Measurements from ENCODE around the gene SEMA5A.

The SEMA5A gene

GRCh38 chr5:9545136-9545991 lies 511 bp downstream of the SEMA5A start:
- DNase-seq (ENCODE audit: insufficient read length) (no peak), FAIRE-seq (no peak)
- TF ChIP-seq TAF1 (IDR thresholded peaks at IDR 0.05; ENCODE audit: borderline replicate concordance, low read depth, low read length) (no peak), POLR2A (IDR thresholded peaks at IDR 0.05; ENCODE audit: low read depth, low read length) (no peak), POLR2AphosphoS5 (IDR thresholded peaks at IDR 0.05; ENCODE audit: low read depth, low read length) (no peak)

GRCh38 chr5:9544502-9545135 lies 1.3 kb downstream of the SEMA5A start:
- FAIRE-seq (peak; percentile 92), DNase-seq (ENCODE audit: insufficient read length) (peak; percentile 40)
- no peak for TF ChIP-seq TAF1 (IDR thresholded peaks at IDR 0.05; ENCODE audit: borderline replicate concordance, low read depth, low read length)
- TF ChIP-seq POLR2A (IDR thresholded peaks at IDR 0.05; ENCODE audit: low read depth, low read length): no peak
- TF ChIP-seq POLR2AphosphoS5 (IDR thresholded peaks at IDR 0.05; ENCODE audit: low read depth, low read length): no peak

GRCh38 chr5:9544056-9544455 lies 1.8 kb downstream of the SEMA5A start:
- no peak for DNase-seq (ENCODE audit: insufficient read length)
- peak; percentile 9 for FAIRE-seq
- TF ChIP-seq POLR2AphosphoS5 (IDR thresholded peaks at IDR 0.05; ENCODE audit: low read depth, low read length): no peak
- no peak for TF ChIP-seq POLR2A (IDR thresholded peaks at IDR 0.05; ENCODE audit: low read depth, low read length)
- no peak for TF ChIP-seq TAF1 (IDR thresholded peaks at IDR 0.05; ENCODE audit: borderline replicate concordance, low read depth, low read length)

- no peak for FAIRE-seq
- TF ChIP-seq TAF1 (IDR thresholded peaks at IDR 0.05; ENCODE audit: borderline replicate concordance, low read depth, low read length) (no peak), POLR2A (IDR thresholded peaks at IDR 0.05; ENCODE audit: low read depth, low read length) (no peak), POLR2AphosphoS5 (IDR thresholded peaks at IDR 0.05; ENCODE audit: low read depth, low read length) (no peak)
- DNase-seq (ENCODE audit: insufficient read length): no peak
These were observed 2.5 kb downstream of the SEMA5A start for GRCh38 chr5:9543311-9543920.

- DNase-seq (ENCODE audit: insufficient read length): no peak
- TF ChIP-seq POLR2A (IDR thresholded peaks at IDR 0.05; ENCODE audit: low read depth, low read length): no peak
- no peak for FAIRE-seq
These were observed 5.1 kb downstream of the SEMA5A start for GRCh38 chr5:9540791-9541190.

- TF ChIP-seq TAF1 (IDR thresholded peaks at IDR 0.05; ENCODE audit: borderline replicate concordance, low read depth, low read length) (no peak), POLR2AphosphoS5 (IDR thresholded peaks at IDR 0.05; ENCODE audit: low read depth, low read length) (no peak), POLR2A (IDR thresholded peaks at IDR 0.05; ENCODE audit: low read depth, low read length) (no peak)
- no peak for DNase-seq (ENCODE audit: insufficient read length)
- FAIRE-seq: peak; percentile 77
These were observed 7.4 kb downstream of the SEMA5A start for GRCh38 chr5:9538504-9538903.

- no peak for TF ChIP-seq TAF1 (IDR thresholded peaks at IDR 0.05; ENCODE audit: borderline replicate concordance, low read depth, low read length)
- FAIRE-seq (no peak), DNase-seq (ENCODE audit: insufficient read length) (no peak)
These were observed 8.4 kb downstream of the SEMA5A start for GRCh38 chr5:9537223-9538141.

GRCh38 chr5:9536717-9537116 lies 9.2 kb downstream of the SEMA5A start:
- no peak for TF ChIP-seq POLR2A (IDR thresholded peaks at IDR 0.05; ENCODE audit: low read depth, low read length)
- no peak for TF ChIP-seq POLR2AphosphoS5 (IDR thresholded peaks at IDR 0.05; ENCODE audit: low read depth, low read length)
- TF ChIP-seq TAF1 (IDR thresholded peaks at IDR 0.05; ENCODE audit: borderline replicate concordance, low read depth, low read length): no peak
- FAIRE-seq (no peak), DNase-seq (ENCODE audit: insufficient read length) (no peak)

GRCh38 chr5:9534881-9535517 lies 10.9 kb downstream of the SEMA5A start:
- TF ChIP-seq POLR2A (IDR thresholded peaks at IDR 0.05; ENCODE audit: low read depth, low read length) (no peak), TAF1 (IDR thresholded peaks at IDR 0.05; ENCODE audit: borderline replicate concordance, low read depth, low read length) (no peak), POLR2AphosphoS5 (IDR thresholded peaks at IDR 0.05; ENCODE audit: low read depth, low read length) (no peak)
- FAIRE-seq (no peak), DNase-seq (ENCODE audit: insufficient read length) (no peak)

- FAIRE-seq: no peak
- no peak for TF ChIP-seq POLR2A (IDR thresholded peaks at IDR 0.05; ENCODE audit: low read depth, low read length)
These were observed 12.1 kb downstream of the SEMA5A start for GRCh38 chr5:9533562-9534364.

More at GRCh38 chr5:9533562-9534364, 12.1 kb downstream of the SEMA5A start:
- DNase-seq (ENCODE audit: insufficient read length): no peak

Measured in GM12892 (cell line).